Right lobe of liver (tissue), 4 donors: ENCODE results near the gene SPIRE1.

ENCODE experiments used
- POLR2A ChIP-seq: fragments of 450-650 bp; IDR thresholded peaks from one replicate; pipeline ENCODE4 v1.6.1; 2017; ENCODE audit warnings: antibody characterized with exemption, mild to moderate bottlenecking
- TF ChIP-seq, protein P1 (sequence below), 4 donors: fragments of 200-600 bp in 3 of 4; fragments of 450-650 bp in 1 of 4; IDR thresholded peaks; one replicate each; pipeline versions ENCODE4 v1.5.1 to v1.8.0; 2016 to 2022; ENCODE audit warnings: antibody characterized with exemption in 4 of 4, mild to moderate bottlenecking in 2 of 4
- donor health status: DM: no; HTN: no; CAD: no.
- donor health status: DM: no; HTN: no; CAD: no.
- donor health status: DM: no; HTN: yes; CAD: no.

DNA sequence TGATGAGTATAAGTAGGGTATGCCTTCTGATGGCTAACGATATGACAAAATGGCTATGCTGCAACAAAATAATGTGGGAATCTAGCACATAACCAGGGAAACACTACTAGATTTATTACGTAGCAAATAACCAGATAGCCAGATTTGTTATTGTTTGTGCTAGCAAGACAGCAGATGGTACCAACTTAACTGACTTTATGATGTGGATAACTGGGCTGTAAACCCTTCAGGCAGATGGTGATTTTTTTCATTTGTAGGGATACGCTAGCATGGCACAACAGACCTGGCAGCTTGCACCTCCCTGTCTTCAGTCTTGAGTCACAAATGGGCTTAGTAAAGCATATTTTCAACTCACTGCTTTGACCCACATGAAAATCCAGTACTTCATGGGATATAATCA, 201.5 kb downstream of the SPIRE1 start:
- TF ChIP-seq, protein P1, sequence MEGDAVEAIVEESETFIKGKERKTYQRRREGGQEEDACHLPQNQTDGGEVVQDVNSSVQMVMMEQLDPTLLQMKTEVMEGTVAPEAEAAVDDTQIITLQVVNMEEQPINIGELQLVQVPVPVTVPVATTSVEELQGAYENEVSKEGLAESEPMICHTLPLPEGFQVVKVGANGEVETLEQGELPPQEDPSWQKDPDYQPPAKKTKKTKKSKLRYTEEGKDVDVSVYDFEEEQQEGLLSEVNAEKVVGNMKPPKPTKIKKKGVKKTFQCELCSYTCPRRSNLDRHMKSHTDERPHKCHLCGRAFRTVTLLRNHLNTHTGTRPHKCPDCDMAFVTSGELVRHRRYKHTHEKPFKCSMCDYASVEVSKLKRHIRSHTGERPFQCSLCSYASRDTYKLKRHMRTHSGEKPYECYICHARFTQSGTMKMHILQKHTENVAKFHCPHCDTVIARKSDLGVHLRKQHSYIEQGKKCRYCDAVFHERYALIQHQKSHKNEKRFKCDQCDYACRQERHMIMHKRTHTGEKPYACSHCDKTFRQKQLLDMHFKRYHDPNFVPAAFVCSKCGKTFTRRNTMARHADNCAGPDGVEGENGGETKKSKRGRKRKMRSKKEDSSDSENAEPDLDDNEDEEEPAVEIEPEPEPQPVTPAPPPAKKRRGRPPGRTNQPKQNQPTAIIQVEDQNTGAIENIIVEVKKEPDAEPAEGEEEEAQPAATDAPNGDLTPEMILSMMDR (IDR thresholded peaks at IDR 0.05): no peak
- no peak for TF ChIP-seq POLR2A
